ENCODE measurements around the gene APLN.

The APLN gene

DNA sequence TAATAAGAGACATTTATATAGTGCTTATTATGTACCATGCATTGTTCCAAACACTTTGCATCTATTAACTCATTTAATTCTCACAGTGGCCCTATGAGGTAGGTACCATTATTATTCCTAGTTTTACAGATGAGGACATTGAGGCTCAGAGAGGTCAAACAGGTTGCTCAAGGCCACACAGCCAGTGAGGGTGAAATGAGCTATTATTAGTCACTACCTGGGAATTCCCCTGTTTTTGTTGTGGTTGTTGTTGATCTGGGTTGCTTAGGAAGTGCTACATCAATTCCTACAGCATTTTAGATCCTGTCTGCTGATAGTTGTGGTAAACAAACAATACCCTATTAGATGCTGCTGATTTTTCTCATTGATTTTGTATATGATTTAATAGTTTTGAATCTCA lies 41.2 kb downstream of the APLN start:
- no peak overlapping the region for H3K4me3 ChIP-seq
- H3K27ac ChIP-seq: no peak overlapping the region

DNA sequence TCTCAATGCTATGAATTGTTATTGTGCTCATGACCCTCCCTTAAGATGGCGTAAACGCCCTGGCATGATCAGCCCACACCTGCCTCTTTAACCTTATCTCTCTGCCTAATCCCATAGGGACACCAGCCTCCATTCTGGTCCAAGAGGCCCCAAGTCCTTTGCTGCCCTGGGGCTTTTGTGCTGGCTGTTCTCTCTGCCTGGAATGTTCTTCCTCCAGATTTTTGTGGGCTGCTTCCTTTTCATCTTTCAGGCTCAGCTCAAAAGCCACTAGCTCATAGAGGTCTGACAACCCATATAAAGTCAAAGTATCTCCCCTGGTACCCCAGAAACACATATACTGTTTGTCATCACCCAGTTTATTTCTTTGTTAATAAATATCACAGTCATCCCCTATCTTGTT lies 42.4 kb downstream of the APLN start:
- H3K27ac ChIP-seq: no peak overlapping the region
- no peak overlapping the region for H3K4me3 ChIP-seq

DNA sequence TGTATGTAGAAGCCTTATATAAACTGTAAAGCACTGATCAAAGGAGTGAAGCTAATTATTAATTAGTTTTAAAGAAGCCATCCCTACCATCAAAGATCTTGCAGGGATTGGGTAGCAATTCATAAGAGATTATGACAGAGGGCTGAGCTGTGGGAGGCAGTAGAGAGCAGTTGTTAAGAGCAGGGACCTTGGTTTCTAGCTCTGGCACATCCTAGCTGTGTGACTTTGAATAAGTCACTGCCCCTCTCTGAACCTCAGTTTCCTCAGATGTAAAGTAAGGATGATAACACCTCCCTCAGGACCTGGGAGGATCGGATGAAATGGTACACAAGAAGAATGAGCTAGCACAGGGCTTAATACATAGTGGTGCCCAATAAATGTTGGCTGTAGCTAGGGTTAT lies 45.4 kb downstream of the APLN start:
- Histone ChIP-seq H3K4me3 (no peak overlapping the region), H3K27ac (no peak overlapping the region)

- Histone ChIP-seq H3K27ac (no peak overlapping the region), H3K4me3 (no peak overlapping the region)
Observed at GRCh38 chrX:129608496-129608895, 46.3 kb downstream of the APLN start.

DNA sequence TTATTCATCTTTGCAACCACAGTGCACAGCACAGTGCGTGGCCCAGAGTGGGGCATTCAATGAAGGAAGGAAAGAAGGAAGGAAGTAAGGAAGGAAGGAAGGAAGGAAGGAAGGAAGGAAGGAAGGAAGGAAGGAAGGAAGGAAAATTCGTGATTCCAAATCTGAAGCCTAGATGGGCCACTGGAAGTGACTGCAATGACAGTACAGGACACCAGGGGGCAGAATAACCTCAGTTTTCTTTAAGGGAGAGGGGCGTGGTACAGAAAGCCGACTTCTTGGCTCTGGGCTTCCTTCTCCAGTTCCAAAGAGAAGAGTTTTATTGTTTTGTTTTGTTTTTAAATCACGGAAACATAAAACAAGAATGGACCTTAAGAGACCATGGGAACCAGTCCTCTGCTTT lies 47.8 kb downstream of the APLN start:
- Histone ChIP-seq H3K27ac (no peak overlapping the region), H3K4me3 (no peak overlapping the region)

- no peak overlapping the region for H3K4me3 ChIP-seq
- H3K27ac ChIP-seq: no peak overlapping the region
Observed at GRCh38 chrX:129600981-129601424, 53.8 kb downstream of the APLN start.

GRCh38 chrX:129599996-129600395 lies 54.8 kb downstream of the APLN start:
- Histone ChIP-seq H3K27ac (no peak overlapping the region), H3K4me3 (no peak overlapping the region)

- no peak overlapping the region for H3K4me3 ChIP-seq
- H3K27ac ChIP-seq: no peak overlapping the region
Observed at GRCh38 chrX:129599499-129599898, 55.3 kb downstream of the APLN start.

DNA sequence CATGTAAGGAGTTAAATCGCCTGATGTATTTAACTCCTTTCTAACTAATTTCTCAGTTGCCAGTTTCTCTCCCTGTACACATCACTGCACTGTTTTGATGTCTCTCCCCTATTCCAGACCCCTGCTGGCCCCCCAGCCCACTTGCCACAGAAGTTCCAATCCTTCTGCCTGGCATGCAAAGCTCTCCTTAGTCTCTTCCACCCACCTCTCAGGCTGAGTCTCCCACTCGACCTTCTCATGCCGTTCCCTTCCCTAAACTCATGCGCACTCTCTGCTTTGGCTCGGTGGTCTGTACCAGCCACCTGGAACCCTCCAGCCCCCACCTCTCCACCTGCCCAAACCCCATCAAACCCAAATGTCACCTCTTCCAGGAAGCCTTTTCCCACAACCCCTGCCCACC lies 56.9 kb downstream of the APLN start:
- Histone ChIP-seq H3K27ac (no peak overlapping the region), H3K4me3 (no peak overlapping the region)

DNA sequence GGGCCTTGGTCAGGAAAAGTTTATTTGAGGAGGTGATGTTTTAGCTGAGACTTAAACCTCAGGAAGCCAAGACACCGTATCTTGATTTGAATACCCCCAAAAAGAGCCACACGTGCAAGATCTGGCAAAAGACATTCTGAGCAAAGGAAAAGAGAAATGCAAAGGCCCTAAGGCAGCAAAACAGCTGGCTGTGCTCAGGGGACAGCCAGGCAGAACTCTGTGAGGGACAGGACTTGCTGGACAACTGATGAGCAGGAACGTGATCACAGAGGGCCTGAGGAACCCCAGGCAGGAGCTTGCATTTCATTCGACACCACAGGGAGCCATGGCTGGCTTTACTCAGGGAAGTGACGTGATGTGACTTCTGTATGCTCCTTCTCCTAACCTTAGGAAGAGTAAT lies 58.7 kb downstream of the APLN start:
- Histone ChIP-seq H3K27ac (no peak overlapping the region), H3K4me3 (no peak overlapping the region)
